ENCODE results near the gene EDC4. TPM values are rescaled to one million over a fixed set of nuclear protein-coding genes. Genes with fewer than 3 reads are reported as not detected.

EDC4 gene
- total and polyA plus RNA-seq, 2 of the 8 experiments (the other 6 are each of a cell fraction or from before 2014, with no cell fraction given): 58.5 to 72.7 TPM

DNA sequence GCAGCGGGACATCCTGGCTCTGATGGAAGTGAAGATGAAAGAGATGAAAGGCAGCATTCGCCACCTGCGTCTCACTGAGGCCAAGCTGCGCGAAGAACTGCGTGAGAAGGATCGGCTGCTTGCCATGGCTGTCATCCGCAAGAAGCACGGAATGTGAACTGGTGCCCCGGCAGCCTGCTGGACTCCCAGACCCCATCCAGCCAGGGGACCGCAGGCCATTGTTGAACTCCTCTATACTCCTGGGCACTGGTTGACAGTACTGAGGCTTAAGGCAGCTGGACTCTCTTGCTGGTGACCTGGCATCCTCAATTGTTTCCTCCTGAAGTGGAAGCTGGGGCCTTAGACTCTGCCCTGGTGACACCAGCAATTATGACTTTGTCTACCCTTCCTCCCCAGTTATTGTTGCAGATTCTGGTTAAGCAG is 29.5 kb upstream of the EDC4 start (continued):
- TF ChIP-seq, protein P1, sequence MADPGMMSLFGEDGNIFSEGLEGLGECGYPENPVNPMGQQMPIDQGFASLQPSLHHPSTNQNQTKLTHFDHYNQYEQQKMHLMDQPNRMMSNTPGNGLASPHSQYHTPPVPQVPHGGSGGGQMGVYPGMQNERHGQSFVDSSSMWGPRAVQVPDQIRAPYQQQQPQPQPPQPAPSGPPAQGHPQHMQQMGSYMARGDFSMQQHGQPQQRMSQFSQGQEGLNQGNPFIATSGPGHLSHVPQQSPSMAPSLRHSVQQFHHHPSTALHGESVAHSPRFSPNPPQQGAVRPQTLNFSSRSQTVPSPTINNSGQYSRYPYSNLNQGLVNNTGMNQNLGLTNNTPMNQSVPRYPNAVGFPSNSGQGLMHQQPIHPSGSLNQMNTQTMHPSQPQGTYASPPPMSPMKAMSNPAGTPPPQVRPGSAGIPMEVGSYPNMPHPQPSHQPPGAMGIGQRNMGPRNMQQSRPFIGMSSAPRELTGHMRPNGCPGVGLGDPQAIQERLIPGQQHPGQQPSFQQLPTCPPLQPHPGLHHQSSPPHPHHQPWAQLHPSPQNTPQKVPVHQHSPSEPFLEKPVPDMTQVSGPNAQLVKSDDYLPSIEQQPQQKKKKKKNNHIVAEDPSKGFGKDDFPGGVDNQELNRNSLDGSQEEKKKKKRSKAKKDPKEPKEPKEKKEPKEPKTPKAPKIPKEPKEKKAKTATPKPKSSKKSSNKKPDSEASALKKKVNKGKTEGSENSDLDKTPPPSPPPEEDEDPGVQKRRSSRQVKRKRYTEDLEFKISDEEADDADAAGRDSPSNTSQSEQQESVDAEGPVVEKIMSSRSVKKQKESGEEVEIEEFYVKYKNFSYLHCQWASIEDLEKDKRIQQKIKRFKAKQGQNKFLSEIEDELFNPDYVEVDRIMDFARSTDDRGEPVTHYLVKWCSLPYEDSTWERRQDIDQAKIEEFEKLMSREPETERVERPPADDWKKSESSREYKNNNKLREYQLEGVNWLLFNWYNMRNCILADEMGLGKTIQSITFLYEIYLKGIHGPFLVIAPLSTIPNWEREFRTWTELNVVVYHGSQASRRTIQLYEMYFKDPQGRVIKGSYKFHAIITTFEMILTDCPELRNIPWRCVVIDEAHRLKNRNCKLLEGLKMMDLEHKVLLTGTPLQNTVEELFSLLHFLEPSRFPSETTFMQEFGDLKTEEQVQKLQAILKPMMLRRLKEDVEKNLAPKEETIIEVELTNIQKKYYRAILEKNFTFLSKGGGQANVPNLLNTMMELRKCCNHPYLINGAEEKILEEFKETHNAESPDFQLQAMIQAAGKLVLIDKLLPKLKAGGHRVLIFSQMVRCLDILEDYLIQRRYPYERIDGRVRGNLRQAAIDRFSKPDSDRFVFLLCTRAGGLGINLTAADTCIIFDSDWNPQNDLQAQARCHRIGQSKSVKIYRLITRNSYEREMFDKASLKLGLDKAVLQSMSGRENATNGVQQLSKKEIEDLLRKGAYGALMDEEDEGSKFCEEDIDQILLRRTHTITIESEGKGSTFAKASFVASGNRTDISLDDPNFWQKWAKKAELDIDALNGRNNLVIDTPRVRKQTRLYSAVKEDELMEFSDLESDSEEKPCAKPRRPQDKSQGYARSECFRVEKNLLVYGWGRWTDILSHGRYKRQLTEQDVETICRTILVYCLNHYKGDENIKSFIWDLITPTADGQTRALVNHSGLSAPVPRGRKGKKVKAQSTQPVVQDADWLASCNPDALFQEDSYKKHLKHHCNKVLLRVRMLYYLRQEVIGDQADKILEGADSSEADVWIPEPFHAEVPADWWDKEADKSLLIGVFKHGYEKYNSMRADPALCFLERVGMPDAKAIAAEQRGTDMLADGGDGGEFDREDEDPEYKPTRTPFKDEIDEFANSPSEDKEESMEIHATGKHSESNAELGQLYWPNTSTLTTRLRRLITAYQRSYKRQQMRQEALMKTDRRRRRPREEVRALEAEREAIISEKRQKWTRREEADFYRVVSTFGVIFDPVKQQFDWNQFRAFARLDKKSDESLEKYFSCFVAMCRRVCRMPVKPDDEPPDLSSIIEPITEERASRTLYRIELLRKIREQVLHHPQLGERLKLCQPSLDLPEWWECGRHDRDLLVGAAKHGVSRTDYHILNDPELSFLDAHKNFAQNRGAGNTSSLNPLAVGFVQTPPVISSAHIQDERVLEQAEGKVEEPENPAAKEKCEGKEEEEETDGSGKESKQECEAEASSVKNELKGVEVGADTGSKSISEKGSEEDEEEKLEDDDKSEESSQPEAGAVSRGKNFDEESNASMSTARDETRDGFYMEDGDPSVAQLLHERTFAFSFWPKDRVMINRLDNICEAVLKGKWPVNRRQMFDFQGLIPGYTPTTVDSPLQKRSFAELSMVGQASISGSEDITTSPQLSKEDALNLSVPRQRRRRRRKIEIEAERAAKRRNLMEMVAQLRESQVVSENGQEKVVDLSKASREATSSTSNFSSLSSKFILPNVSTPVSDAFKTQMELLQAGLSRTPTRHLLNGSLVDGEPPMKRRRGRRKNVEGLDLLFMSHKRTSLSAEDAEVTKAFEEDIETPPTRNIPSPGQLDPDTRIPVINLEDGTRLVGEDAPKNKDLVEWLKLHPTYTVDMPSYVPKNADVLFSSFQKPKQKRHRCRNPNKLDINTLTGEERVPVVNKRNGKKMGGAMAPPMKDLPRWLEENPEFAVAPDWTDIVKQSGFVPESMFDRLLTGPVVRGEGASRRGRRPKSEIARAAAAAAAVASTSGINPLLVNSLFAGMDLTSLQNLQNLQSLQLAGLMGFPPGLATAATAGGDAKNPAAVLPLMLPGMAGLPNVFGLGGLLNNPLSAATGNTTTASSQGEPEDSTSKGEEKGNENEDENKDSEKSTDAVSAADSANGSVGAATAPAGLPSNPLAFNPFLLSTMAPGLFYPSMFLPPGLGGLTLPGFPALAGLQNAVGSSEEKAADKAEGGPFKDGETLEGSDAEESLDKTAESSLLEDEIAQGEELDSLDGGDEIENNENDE (IDR thresholded peaks at IDR 0.05; ENCODE audit: insufficient replicate concordance, low read length): no peak
- TF ChIP-seq, protein P2, sequence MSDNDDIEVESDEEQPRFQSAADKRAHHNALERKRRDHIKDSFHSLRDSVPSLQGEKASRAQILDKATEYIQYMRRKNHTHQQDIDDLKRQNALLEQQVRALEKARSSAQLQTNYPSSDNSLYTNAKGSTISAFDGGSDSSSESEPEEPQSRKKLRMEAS (IDR thresholded peaks at IDR 0.05): no peak
- no peak for TF ChIP-seq SP4 (IDR thresholded peaks at IDR 0.05; ENCODE audit: low read length)
- no peak; a peak in 1 of 4 replicates for TF ChIP-seq HDAC2 (IDR thresholded peaks at IDR 0.05; ENCODE audit: borderline replicate concordance in 1 of 2, low read depth in 2 of 2, low read length in 2 of 2)
- no peak for TF ChIP-seq CHD1 (IDR thresholded peaks at IDR 0.05; ENCODE audit: low read depth, low read length)
- no peak for TF ChIP-seq CTBP2 (IDR thresholded peaks at IDR 0.05; ENCODE audit: borderline replicate concordance, insufficient read depth, insufficient read length, low read length)
- TF ChIP-seq SRF (IDR thresholded peaks at IDR 0.05; ENCODE audit: low read depth, low read length): no peak
- no peak for TF ChIP-seq BCL11A (IDR thresholded peaks at IDR 0.05; ENCODE audit: low read depth in 2 of 2, low read length in 2 of 2)
- TF ChIP-seq SIN3A (conservative IDR thresholded peaks at IDR 0.05 in 1 of 2, IDR thresholded peaks at IDR 0.05 in 1 of 2; ENCODE audit: low read depth in 1 of 2, low read length in 2 of 2): no peak
- no peak for TF ChIP-seq TCF12 (IDR thresholded peaks at IDR 0.05; ENCODE audit: low read depth, low read length)
- no peak for TF ChIP-seq RAD21 (IDR thresholded peaks at IDR 0.05 in 1 of 2, conservative IDR thresholded peaks at IDR 0.05 in 1 of 2; ENCODE audit: low read depth in 2 of 2, low read length in 2 of 2)

Measured in H1 (cell line).